ENCODE measurements around the gene USP12. TPM values are rescaled to one million over a fixed set of nuclear protein-coding genes. Genes with fewer than 3 reads are reported as not detected.

USP12 gene
- total RNA-seq, 1 donor from 2014 or later = 36.7 TPM

DNA sequence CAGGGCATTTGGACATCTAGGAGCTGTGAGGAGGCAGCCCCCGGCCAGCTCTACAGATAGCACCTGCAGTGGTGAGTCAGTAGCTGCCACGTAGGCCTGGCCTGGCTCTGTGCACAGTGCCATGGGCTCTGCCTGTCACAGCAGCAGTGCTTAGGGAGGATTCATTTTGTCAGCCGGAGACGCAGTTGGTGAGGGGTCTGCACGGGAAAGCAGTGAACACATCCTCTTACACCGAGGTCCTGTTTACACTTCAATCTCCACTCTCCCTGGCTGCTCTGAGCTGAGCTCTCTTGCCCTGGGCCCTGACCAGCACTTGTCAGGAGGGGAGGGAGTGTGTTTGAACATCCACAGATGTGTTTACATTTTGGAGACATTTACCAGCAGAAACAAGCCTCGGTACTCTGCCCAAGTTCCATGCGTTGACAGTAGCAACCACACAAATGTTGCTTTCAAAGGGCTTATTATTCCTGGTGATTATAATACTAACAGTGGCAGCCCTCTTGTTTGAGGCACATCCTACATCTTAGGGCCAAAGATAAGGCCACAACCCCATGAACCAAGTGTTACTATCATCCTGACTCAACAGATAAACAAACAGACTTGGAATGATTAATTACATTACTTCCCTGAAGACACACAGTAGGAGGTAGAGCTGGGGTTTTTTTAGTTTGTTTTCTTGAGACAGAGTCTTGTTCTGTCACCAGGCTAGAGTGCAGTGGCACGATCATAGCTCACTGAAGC, 148.9 kb downstream of the USP12 start:
- Histone ChIP-seq H3K27ac (peak overlapping the region; percentile 53), H3K9me3 (no peaks in the 10 kb centered on the region), H3K36me3 (no peaks in the 10 kb centered on the region), H3K27me3 (ENCODE audit: low read depth) (no peaks in the 10 kb centered on the region), H3K4me3 (no peak overlapping the region), H3K4me1 (peaks cover 23% of the 10 kb centered on the region)
- no peak for DNase-seq
- intact Hi-C loops (cut with DNase I) = no loop called here
- TF ChIP-seq, protein P1, sequence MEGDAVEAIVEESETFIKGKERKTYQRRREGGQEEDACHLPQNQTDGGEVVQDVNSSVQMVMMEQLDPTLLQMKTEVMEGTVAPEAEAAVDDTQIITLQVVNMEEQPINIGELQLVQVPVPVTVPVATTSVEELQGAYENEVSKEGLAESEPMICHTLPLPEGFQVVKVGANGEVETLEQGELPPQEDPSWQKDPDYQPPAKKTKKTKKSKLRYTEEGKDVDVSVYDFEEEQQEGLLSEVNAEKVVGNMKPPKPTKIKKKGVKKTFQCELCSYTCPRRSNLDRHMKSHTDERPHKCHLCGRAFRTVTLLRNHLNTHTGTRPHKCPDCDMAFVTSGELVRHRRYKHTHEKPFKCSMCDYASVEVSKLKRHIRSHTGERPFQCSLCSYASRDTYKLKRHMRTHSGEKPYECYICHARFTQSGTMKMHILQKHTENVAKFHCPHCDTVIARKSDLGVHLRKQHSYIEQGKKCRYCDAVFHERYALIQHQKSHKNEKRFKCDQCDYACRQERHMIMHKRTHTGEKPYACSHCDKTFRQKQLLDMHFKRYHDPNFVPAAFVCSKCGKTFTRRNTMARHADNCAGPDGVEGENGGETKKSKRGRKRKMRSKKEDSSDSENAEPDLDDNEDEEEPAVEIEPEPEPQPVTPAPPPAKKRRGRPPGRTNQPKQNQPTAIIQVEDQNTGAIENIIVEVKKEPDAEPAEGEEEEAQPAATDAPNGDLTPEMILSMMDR (IDR thresholded peaks at IDR 0.05) = no peak
- ATAC-seq = peak; percentile 68 to 82

DNA sequence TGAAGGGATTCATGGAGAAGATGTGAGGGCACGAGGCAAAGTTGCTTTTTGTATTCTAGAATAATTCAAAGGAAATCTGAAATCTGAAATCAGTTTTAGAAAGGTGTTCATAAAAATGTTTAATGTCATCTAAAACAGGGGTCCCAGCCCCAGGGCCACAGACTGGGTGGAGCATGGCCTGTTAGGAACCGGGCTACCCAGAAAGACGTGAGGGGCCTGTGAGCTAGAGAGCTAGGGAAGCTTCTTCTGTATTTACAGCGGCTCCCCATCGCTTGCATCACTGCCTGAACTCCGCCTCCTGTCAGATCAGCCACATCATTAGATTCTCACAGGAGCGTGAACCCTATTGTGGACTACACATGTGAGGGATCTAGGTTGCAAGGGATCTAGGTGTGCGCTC, 151.2 kb downstream of the USP12 start:
- no peak overlapping the region for H3K27ac ChIP-seq
- H3K27me3 ChIP-seq (ENCODE audit: low read depth) = no peaks in the 10 kb centered on the region
- intact Hi-C loops (cut with DNase I) = no loop called here
- H3K36me3 ChIP-seq = no peaks in the 10 kb centered on the region
- TF ChIP-seq, protein P1 (IDR thresholded peaks at IDR 0.05) = no peak
- no peak overlapping the region for H3K4me3 ChIP-seq
- DNase-seq = no peak
- H3K4me1 ChIP-seq = peaks cover 23% of the 10 kb centered on the region
- no peaks in the 10 kb centered on the region for H3K9me3 ChIP-seq
- ATAC-seq = no peak

DNA sequence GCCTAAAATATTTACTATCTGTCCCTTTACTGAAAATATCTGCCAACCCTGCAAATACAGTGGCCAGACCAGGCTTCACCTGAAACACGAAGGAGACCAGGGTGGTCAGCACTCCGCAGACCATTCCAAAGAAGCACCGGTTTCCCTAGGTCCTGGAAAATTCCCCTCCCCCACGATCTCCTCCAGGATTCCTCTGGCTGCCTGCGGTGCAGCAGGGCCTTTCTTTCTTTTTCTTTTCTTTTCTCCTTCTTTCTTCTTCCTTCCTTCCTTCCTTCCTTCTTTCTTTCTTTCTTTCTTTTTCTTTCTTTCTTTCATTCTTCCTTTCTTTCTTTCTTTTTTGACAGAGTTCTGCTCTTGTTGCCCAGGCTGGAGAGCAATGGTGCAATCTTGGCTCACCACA, 152.7 kb downstream of the USP12 start:
- Histone ChIP-seq H3K9me3 (no peaks in the 10 kb centered on the region), H3K27ac (no peak overlapping the region), H3K4me3 (no peak overlapping the region), H3K4me1 (peaks cover 23% of the 10 kb centered on the region), H3K27me3 (ENCODE audit: low read depth) (no peaks in the 10 kb centered on the region), H3K36me3 (no peaks in the 10 kb centered on the region)
- intact Hi-C loops (cut with DNase I) = no loop called here
- ATAC-seq (no peak), DNase-seq (no peak)
- TF ChIP-seq, protein P1 (IDR thresholded peaks at IDR 0.05) = no peak

DNA sequence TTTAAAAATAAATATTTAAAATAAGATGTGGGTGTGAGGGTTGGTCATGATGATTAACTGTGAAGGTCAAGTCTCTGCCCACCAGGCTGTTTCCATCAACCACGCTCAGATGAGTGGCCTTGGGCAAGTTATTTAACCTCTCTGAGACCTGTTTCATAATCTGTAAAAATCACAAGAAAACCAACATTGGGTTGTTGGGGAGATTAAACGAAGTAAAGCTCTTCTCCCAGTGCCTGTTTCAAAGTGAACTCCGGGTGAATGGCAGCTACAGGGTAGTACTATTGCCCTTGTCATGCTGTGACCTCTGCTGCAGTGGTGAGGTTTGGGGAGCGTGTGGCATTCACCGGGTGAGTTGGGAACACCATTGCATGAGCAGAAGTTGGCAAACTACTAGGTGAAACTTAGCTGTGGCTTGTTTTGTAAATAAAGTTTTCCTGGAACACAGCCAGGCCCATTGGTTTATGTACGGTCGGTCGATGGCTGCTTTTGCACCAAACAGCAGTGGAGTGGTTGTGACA, 153.2 kb downstream of the USP12 start:
- Histone ChIP-seq H3K9me3 (no peaks in the 10 kb centered on the region), H3K27ac (no peak overlapping the region), H3K4me3 (no peak overlapping the region), H3K36me3 (no peaks in the 10 kb centered on the region), H3K4me1 (peaks cover 23% of the 10 kb centered on the region), H3K27me3 (ENCODE audit: low read depth) (no peaks in the 10 kb centered on the region)
- DNase-seq (no peak), ATAC-seq (peak; percentile 34 to 40)
- TF ChIP-seq, protein P1 (IDR thresholded peaks at IDR 0.05) = no peak
- intact Hi-C loops (cut with DNase I) = no loop called here

DNA sequence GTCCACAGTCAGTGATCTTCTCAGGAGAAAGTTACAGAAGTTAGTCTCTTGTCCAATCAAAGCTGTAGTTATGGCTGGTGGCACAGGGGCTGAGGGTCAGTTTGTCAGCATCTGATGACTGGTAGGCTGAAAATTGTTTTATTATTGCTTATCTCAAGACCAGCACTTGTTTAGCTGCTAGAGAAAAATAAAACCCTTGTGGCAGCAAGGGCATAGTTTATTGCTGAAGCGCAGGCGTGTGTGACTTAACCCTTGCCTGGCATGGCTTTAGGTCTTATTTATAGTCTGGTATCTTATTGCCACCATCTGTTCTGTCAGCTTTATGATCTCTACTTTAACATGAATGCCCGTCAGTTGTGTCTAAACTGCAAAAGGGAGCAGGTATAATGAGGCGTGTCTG, 154.7 kb downstream of the USP12 start:
- Histone ChIP-seq H3K27me3 (ENCODE audit: low read depth) (no peaks in the 10 kb centered on the region), H3K9me3 (no peaks in the 10 kb centered on the region), H3K36me3 (no peaks in the 10 kb centered on the region), H3K4me3 (no peak overlapping the region), H3K4me1 (peaks cover 11% of the 10 kb centered on the region), H3K27ac (no peak overlapping the region)
- DNase-seq = no peak
- intact Hi-C loops (cut with DNase I) = no loop called here
- TF ChIP-seq, protein P1 (IDR thresholded peaks at IDR 0.05) = no peak
- ATAC-seq = no peak

Other genes with a start within 250 kb of the USP12 start
- 903 TPM for gene RPL21, start 79.7 kb upstream of the USP12 start, total RNA-seq
- gene RASL11A, start 99.0 kb upstream of the USP12 start, total RNA-seq = 20.6 TPM